Measurements from ENCODE around the gene MYF5. TPM values are rescaled to one million over a fixed set of nuclear protein-coding genes. Genes with fewer than 3 reads are reported as not detected.

MYF5 gene
- total RNA-seq, 1 donor: not detected

- DNase-seq (ENCODE audit: low read depth): no peak
- H3K4me3 ChIP-seq (ENCODE audit: low read depth, low read length): no peak overlapping the region
- TF ChIP-seq CTCF (IDR thresholded peaks at IDR 0.05; ENCODE audit: insufficient read depth, low read depth, low read length): no peak
Measured at GRCh38 chr12:80715713-80716249, 931 bp upstream of the MYF5 start.

- DNase-seq (ENCODE audit: low read depth): no peak
- no peak overlapping the region for H3K4me3 ChIP-seq (ENCODE audit: low read depth, low read length)
- TF ChIP-seq CTCF (IDR thresholded peaks at IDR 0.05; ENCODE audit: insufficient read depth, low read depth, low read length): no peak
Measured at GRCh38 chr12:80717856-80718255, 1.1 kb downstream of the MYF5 start.

- TF ChIP-seq CTCF (IDR thresholded peaks at IDR 0.05; ENCODE audit: insufficient read depth, low read depth, low read length): no peak
- H3K4me3 ChIP-seq (ENCODE audit: low read depth, low read length): no peak overlapping the region
- no peak for DNase-seq (ENCODE audit: low read depth)
Measured at GRCh38 chr12:80720516-80720915, 3.8 kb downstream of the MYF5 start.

- H3K4me3 ChIP-seq (ENCODE audit: low read depth, low read length): no peak overlapping the region
- DNase-seq (ENCODE audit: low read depth): no peak
- TF ChIP-seq CTCF (IDR thresholded peaks at IDR 0.05; ENCODE audit: insufficient read depth, low read depth, low read length): no peak
Measured at GRCh38 chr12:80721326-80721725, 4.6 kb downstream of the MYF5 start.

- TF ChIP-seq CTCF (IDR thresholded peaks at IDR 0.05; ENCODE audit: insufficient read depth, low read depth, low read length): no peak
- no peak for DNase-seq (ENCODE audit: low read depth)
- H3K4me3 ChIP-seq (ENCODE audit: low read depth, low read length): no peak overlapping the region
Measured at GRCh38 chr12:80745851-80746505, 29.3 kb downstream of the MYF5 start.

GRCh38 chr12:80747800-80748199, 31.1 kb downstream of the MYF5 start:
- DNase-seq (ENCODE audit: low read depth): no peak
- no peak overlapping the region for H3K4me3 ChIP-seq (ENCODE audit: low read depth, low read length)
- no peak for TF ChIP-seq CTCF (IDR thresholded peaks at IDR 0.05; ENCODE audit: insufficient read depth, low read depth, low read length)

GRCh38 chr12:80749456-80749855, 32.7 kb downstream of the MYF5 start:
- no peak for DNase-seq (ENCODE audit: low read depth)
- no peak for TF ChIP-seq CTCF (IDR thresholded peaks at IDR 0.05; ENCODE audit: insufficient read depth, low read depth, low read length)
- H3K4me3 ChIP-seq (ENCODE audit: low read depth, low read length): no peak overlapping the region

Measured in fibroblast of villous mesenchyme (primary cell).